Right cardiac atrium (tissue), 5 donors: ENCODE measurements around the gene MRPS31. TPM values are rescaled to one million over a fixed set of nuclear protein-coding genes. Genes with fewer than 3 reads are reported as not detected.

Source experiments
- ATAC-seq, 2 donors: fragments of 200-7000 bp; cut with Tn5 transposase; one replicate each; pipeline versions ENCODE4 v1.8.0 to v1.9.1; 2020; ENCODE audit warnings: moderate library complexity in 2 of 2, mild to moderate bottlenecking in 1 of 2
- DNase-seq, 3 donors: peaks; one replicate each; pipeline ENCODE4 v3.0.0-alpha.2; 2020
- H3K27ac ChIP-seq: one replicate; pipeline ENCODE4 v1.5.1; 2013; ENCODE audit warnings: mild to moderate bottlenecking, low read length, control low read depth, moderate library complexity
- H3K27me3 ChIP-seq: one replicate; pipeline ENCODE4 v1.6.1; 2013; ENCODE audit not compliant: control insufficient read depth, insufficient read depth
- H3K4me1 ChIP-seq: one replicate; pipeline ENCODE4 v1.6.1; 2013; ENCODE audit warnings: low read length; ENCODE audit not compliant: control insufficient read depth, insufficient read depth
- H3K4me3 ChIP-seq: one replicate; pipeline ENCODE4 v1.5.1; 2013; ENCODE audit warnings: low read length, control low read depth
- H3K9me3 ChIP-seq: one replicate; pipeline ENCODE4 v1.6.1; 2013; ENCODE audit warnings: low read length; ENCODE audit not compliant: control insufficient read depth
- WGBS: extraction: QIAGEN DNeasy Blood & Tissue Kit; methylation state at CpG from one replicate; pipeline ENCODE4 v1.1.7; 2013; 5-methylcytosine and 5-hydroxymethylcytosine counted together
- intact Hi-C, 4 donors: fragments of 100-400 bp; cut with DNase I; formaldehyde crosslinking; loops; one replicate each; pipeline versions ENCODE4 v1.11.0 to v1.14.0; 2022 to 2023
- polyA plus RNA-seq: library from polyadenylated mRNA; stranded (reverse); fragments of 200-250 nt; gene quantifications from one replicate; pipeline ENCODE4 v1.2.3, GENCODE V29; 2013
- total RNA-seq, 4 donors: library from RNA; stranded (reverse); fragmentation: NEBNext Ultra II Directional; extraction: Animal tissue kit (Norgen Biotek cat#: 25700); gene quantifications; one replicate each; pipeline ENCODE4 v1.2.1, GENCODE V29; 2021
- donor health status: healthy with polysubstance abuse.
- donor health status: DM: no; HTN: yes; CAD: no.
- donor health status: DM: no; HTN: no; CAD: no.
- donor health status: DM: no; HTN: yes; CAD: no; lungs with severe emphysema.
- donor health status: DM: yes; HTN: yes; CAD: no.

Gene MRPS31
- total and polyA plus RNA-seq, 5 donors, result 21.0 to 44.0 (median 24.9) TPM

- intact Hi-C loops, result loop anchor here in 1 of 4 donors (5.0 kb wide), 1 partner anchor 1095 kb away; no protein-coding TSS in a partner anchor
- no peak for ATAC-seq
- H3K4me3 ChIP-seq, result no peak overlapping the region
- H3K27me3 ChIP-seq, result no peaks in the 10 kb centered on the region
- H3K9me3 ChIP-seq, result no peaks in the 10 kb centered on the region
- WGBS, result 37% methylated on average over 3 of the region's 3 CpGs
- H3K27ac ChIP-seq, result no peak overlapping the region
- no peak for DNase-seq
- H3K4me1 ChIP-seq, result no peaks in the 10 kb centered on the region
Measured at GRCh38 chr13:40777809-40778175, 6.8 kb upstream of the MRPS31 start.

- DNase-seq (no peak), ATAC-seq (peak; percentile 83 to 84)
- intact Hi-C loops, result loop anchor here in 1 of 4 donors (5.0 kb wide), 1 partner anchor 1095 kb away; no protein-coding TSS in a partner anchor
- no peaks in the 10 kb centered on the region for H3K9me3 ChIP-seq
- H3K27me3 ChIP-seq, result no peaks in the 10 kb centered on the region
- H3K27ac ChIP-seq, result no peak overlapping the region
- no peaks in the 10 kb centered on the region for H3K4me1 ChIP-seq
- peak overlapping the region; percentile 41 for H3K4me3 ChIP-seq
- 15% methylated on average over 7 of the region's 7 CpGs for WGBS
Measured at GRCh38 chr13:40777166-40777808, 6.3 kb upstream of the MRPS31 start.

DNA sequence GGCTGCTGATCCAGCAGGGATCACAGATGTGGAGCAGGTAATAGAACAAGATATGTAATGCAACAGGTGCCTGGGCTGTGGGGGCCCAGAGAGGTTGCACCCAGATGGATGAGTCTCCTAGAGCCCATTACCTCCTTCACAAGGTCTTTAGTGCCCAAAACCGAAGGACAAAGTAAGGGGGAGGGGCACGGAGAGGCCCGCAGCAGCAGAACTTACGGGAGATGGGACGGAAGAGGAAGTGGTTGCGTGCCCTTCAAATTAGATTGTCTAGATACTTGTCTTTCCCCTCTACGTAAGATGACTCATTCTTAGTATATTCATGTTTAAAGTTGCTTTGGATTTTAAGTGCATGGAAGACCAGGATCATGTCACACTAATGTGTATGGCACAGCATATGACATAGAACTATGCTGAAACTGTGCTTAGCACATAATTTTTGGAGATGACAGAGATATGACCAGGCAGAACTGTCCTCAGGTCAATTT, 5.7 kb upstream of the MRPS31 start:
- no peak overlapping the region for H3K4me3 ChIP-seq
- 43% methylated on average over 7 of the region's 7 CpGs for WGBS
- no peaks in the 10 kb centered on the region for H3K27me3 ChIP-seq
- H3K4me1 ChIP-seq, result no peaks in the 10 kb centered on the region
- DNase-seq, result no peak
- peak; percentile 4 to 34 for ATAC-seq
- intact Hi-C loops, result loop anchor here in 1 of 4 donors (5.0 kb wide), 1 partner anchor 1094 kb away; no protein-coding TSS in a partner anchor
- no peaks in the 10 kb centered on the region for H3K9me3 ChIP-seq
- no peak overlapping the region for H3K27ac ChIP-seq

DNA sequence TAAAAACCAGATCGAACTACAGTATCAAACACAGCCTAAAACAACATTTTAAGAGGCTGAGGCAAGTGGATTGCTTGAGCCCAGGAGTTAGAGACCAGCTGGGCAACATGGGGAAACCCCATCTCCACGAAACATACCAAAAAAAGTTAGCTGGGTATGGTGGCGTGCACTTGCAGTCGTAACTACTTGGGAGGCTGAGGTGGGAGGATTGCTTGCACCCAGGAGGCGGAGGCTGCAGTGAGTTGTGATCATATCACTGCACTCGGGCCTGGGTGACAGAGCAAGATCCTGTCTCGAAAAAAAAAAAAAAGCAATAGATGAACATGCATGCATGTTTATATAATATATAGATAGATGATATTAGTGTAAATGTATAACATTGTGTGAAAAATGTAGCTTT, 5.2 kb upstream of the MRPS31 start:
- DNase-seq (no peak), ATAC-seq (no peak)
- Histone ChIP-seq H3K27ac (no peak overlapping the region), H3K4me3 (no peak overlapping the region), H3K27me3 (no peaks in the 10 kb centered on the region), H3K9me3 (no peaks in the 10 kb centered on the region), H3K4me1 (no peaks in the 10 kb centered on the region)
- intact Hi-C loops, result loop anchor here in 1 of 4 donors (5.0 kb wide), 1 partner anchor 1094 kb away; no protein-coding TSS in a partner anchor
- WGBS, result 80% methylated on average over 7 of the region's 7 CpGs

GRCh38 chr13:40774672-40775071, 3.7 kb upstream of the MRPS31 start:
- Histone ChIP-seq H3K4me1 (no peaks in the 10 kb centered on the region), H3K27me3 (no peaks in the 10 kb centered on the region), H3K4me3 (no peak overlapping the region), H3K9me3 (no peaks in the 10 kb centered on the region), H3K27ac (no peak overlapping the region)
- ATAC-seq, result no peak
- 60% methylated on average over 6 of the region's 6 CpGs for WGBS
- no peak for DNase-seq
- intact Hi-C loops, result loop anchor here in 1 of 4 donors (5.0 kb wide), 1 partner anchor 1092 kb away; no protein-coding TSS in a partner anchor

GRCh38 chr13:40772765-40773473, 1.9 kb upstream of the MRPS31 start:
- Histone ChIP-seq H3K27ac (no peak overlapping the region), H3K4me3 (no peak overlapping the region), H3K27me3 (no peaks in the 10 kb centered on the region), H3K9me3 (no peaks in the 10 kb centered on the region), H3K4me1 (no peaks in the 10 kb centered on the region)
- ATAC-seq, result no peak
- no peak for DNase-seq
- 93% methylated on average over 6 of the region's 6 CpGs for WGBS
- intact Hi-C loops, result no loop called here

- no peaks in the 10 kb centered on the region for H3K27me3 ChIP-seq
- WGBS, result under 1% methylated on average over 9 of the region's 9 CpGs
- H3K27ac ChIP-seq, result peak overlapping the region; percentile 80
- intact Hi-C loops, result no loop called here
- no peak for DNase-seq
- H3K9me3 ChIP-seq, result no peaks in the 10 kb centered on the region
- peak overlapping the region; percentile 81 for H3K4me3 ChIP-seq
- no peak for ATAC-seq
- H3K4me1 ChIP-seq, result no peaks in the 10 kb centered on the region
Measured at GRCh38 chr13:40770609-40770933, 419 bp downstream of the MRPS31 start.

GRCh38 chr13:40769970-40770369, 1.0 kb downstream of the MRPS31 start:
- intact Hi-C loops, result no loop called here
- ATAC-seq (no peak), DNase-seq (no peak)
- 79% methylated on average over 6 of the region's 6 CpGs for WGBS
- Histone ChIP-seq H3K9me3 (no peaks in the 10 kb centered on the region), H3K27me3 (no peaks in the 10 kb centered on the region), H3K27ac (no peak overlapping the region), H3K4me1 (no peaks in the 10 kb centered on the region), H3K4me3 (peak overlapping the region; percentile 81)

DNA sequence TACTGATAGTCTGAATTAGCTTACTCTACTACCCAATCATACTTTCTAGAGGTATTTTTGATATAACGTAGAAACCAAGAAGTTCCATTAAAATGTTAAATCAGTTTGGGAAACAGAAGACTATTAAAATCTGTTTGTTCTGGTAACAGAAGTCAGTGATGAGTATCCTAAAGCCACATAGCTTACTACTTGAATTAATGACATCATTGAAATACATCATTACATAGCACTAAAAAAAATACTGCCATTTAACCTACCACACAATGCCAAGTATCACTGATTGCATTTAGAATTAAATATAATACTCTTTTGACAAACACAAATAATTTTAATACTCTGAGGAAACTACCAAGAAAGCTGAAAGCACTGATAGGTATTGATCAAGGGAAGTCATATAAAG, 5.4 kb downstream of the MRPS31 start:
- WGBS, result 95% methylated on average over 1 of the region's 1 CpG
- intact Hi-C loops, result no loop called here
- H3K9me3 ChIP-seq, result no peaks in the 10 kb centered on the region

DNA sequence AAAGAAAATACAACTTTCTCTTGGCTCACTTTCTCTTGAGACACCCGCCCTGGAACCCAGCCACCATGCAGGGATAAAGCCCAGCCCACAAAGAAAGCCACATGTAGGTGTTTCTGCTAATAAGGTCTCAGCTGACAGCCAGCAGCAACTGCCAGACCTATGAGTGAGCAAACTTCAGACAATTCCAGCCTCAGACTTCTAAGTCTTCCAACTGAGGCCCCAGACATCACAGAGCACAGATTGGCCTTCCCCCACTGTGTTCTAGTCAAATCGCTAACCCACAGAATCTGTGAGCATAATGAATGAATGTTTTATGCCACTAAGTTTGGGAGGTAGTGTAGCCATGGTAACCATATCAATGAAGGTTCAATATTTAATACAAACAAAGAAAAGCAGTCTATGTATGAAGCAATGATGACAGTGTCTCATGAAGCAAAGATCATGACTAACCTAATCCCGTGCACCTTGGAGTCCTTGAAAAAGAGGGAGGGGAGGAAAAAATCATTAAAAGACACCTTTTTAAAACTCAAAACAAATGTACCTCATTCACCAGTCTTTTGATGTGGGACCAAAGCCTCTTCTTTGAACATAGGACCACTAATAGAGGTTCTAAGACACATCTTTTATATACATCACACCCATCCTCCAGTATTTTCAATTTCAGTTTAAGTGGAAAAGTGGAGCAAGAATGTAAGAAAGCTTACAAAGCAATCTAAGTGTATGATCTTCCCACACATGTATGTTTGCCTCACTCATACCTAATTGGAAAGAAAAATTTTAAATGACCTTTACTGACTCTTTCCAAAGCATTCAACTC, 6.2 kb downstream of the MRPS31 start:
- Histone ChIP-seq H3K4me3 (no peak overlapping the region), H3K4me1 (peaks cover 3% of the 10 kb centered on the region), H3K27ac (no peak overlapping the region), H3K9me3 (no peaks in the 10 kb centered on the region), H3K27me3 (no peaks in the 10 kb centered on the region)
- intact Hi-C loops, result no loop called here
- peak in 1 of 2 donors; percentile 40 for ATAC-seq
- no peak for DNase-seq
- WGBS, result 78% methylated on average over 3 of the region's 3 CpGs

More for the DNA sequence above, 5.4 kb downstream of the MRPS31 start:
- no peak overlapping the region for H3K27ac ChIP-seq
- no peak overlapping the region for H3K4me3 ChIP-seq
- DNase-seq (no peak), ATAC-seq (no peak)
- peaks cover 3% of the 10 kb centered on the region for H3K4me1 ChIP-seq
- H3K27me3 ChIP-seq, result no peaks in the 10 kb centered on the region

- no peak for DNase-seq
- H3K4me3 ChIP-seq, result no peak overlapping the region
- H3K4me1 ChIP-seq, result peaks cover 3% of the 10 kb centered on the region
- no peak for ATAC-seq
- intact Hi-C loops, result no loop called here
- WGBS, result 94% methylated on average over 1 of the region's 1 CpG
- no peak overlapping the region for H3K27ac ChIP-seq
- no peaks in the 10 kb centered on the region for H3K9me3 ChIP-seq
- no peaks in the 10 kb centered on the region for H3K27me3 ChIP-seq
Measured at GRCh38 chr13:40762849-40763248, 8.1 kb downstream of the MRPS31 start.
